WTC11 (cell line): ENCODE results near the gene NDE1. TPM values are rescaled to one million over a fixed set of nuclear protein-coding genes. Genes with fewer than 3 reads are reported as not detected.

Experiments used
- ATAC-seq: fragments of 200-7000 bp; cut with Tn5 transposase; 2 replicates; pipeline ENCODE4 v1.10.0; 2021; ENCODE audit warnings: mild to moderate bottlenecking, moderate library complexity
- CTCF ChIA-PET: fragments of 300-600 bp; sonication (Branson Sonifier 250); formaldehyde crosslinking; loops from one replicate; lab custom pipeline; 2021; ENCODE audit warnings: antibody characterized with exemption; lab: Charles Lee
- POLR2A ChIA-PET: fragments of 350-600 bp; sonication (Branson Sonifier 250); formaldehyde crosslinking; loops from one replicate; lab custom pipeline; 2021; ENCODE audit warnings: antibody characterized with exemption; lab: Charles Lee
- DNase-seq: peaks from one replicate; pipeline ENCODE4 v3.0.0; 2021; ENCODE audit warnings: low spot score
- H3K27ac Mint-ChIP-seq: 2 replicates; pipeline ENCODE4 v1.8.0; 2021; ENCODE audit warnings: mixed read lengths
- H3K27me3 Mint-ChIP-seq: 2 replicates; pipeline ENCODE4 v1.8.0; 2021; ENCODE audit warnings: low read depth, mild to moderate bottlenecking, moderate library complexity, mixed read lengths
- H3K36me3 Mint-ChIP-seq: 2 replicates; pipeline ENCODE4 v1.8.0; 2021; ENCODE audit warnings: mixed read lengths
- H3K4me1 Mint-ChIP-seq: 2 replicates; pipeline ENCODE4 v1.8.0; 2022; ENCODE audit warnings: mixed read lengths
- H3K4me3 Mint-ChIP-seq: 2 replicates; pipeline ENCODE4 v1.8.0; 2021; ENCODE audit warnings: mild to moderate bottlenecking, moderate library complexity, mixed read lengths
- H3K9me3 Mint-ChIP-seq: 2 replicates; pipeline ENCODE4 v1.8.0; 2021; ENCODE audit warnings: mixed read lengths
- CREB1 ChIP-seq: sonication (generic); formaldehyde crosslinking; IDR thresholded peaks from 2 replicates; pipeline ENCODE4 v1.8.0; 2023; ENCODE audit warnings: mild to moderate bottlenecking, missing genetic modification reagents
- ESRRA ChIP-seq: sonication (generic); formaldehyde crosslinking; IDR thresholded peaks from 2 replicates; pipeline ENCODE4 v1.8.1; 2022; ENCODE audit warnings: mild to moderate bottlenecking, missing genetic modification reagents, borderline replicate concordance
- GABPB1 ChIP-seq: sonication (generic); formaldehyde crosslinking; IDR thresholded peaks from 2 replicates; pipeline ENCODE4 v1.8.1; 2023; ENCODE audit warnings: mild to moderate bottlenecking, missing genetic modification reagents
- MYBL2 ChIP-seq: sonication (generic); formaldehyde crosslinking; IDR thresholded peaks from 2 replicates; pipeline ENCODE4 v1.8.1; 2023; ENCODE audit warnings: mild to moderate bottlenecking, moderate library complexity, missing genetic modification reagents
- NFATC4 ChIP-seq: fragments of 250-450 bp; sonication (Bioruptor Pico); IDR thresholded peaks from 2 replicates; pipeline ENCODE4 v1.9.0; 2021; ENCODE audit warnings: mild to moderate bottlenecking
- NR1H2 ChIP-seq: sonication (generic); formaldehyde crosslinking; IDR thresholded peaks from 2 replicates; pipeline ENCODE4 v1.9.0; 2021; ENCODE audit warnings: mild to moderate bottlenecking, moderate library complexity, missing genetic modification reagents
- SMAD4 ChIP-seq: sonication (generic); formaldehyde crosslinking; IDR thresholded peaks from 2 replicates; pipeline ENCODE4 v1.8.0; 2022; ENCODE audit warnings: mild to moderate bottlenecking, missing genetic modification reagents
- ZNF121 ChIP-seq: sonication (generic); formaldehyde crosslinking; IDR thresholded peaks from 2 replicates; pipeline ENCODE4 v1.8.0; 2023; ENCODE audit warnings: missing genetic modification reagents
- ZNF219 ChIP-seq: sonication (generic); formaldehyde crosslinking; IDR thresholded peaks from 2 replicates; pipeline ENCODE4 v1.8.0; 2023; ENCODE audit warnings: missing genetic modification reagents, mild to moderate bottlenecking, borderline replicate concordance
- ZNF416 ChIP-seq: fragments of 250-450 bp; sonication (Bioruptor Pico); IDR thresholded peaks from 2 replicates; pipeline ENCODE4 v1.9.0; 2021; ENCODE audit warnings: mild to moderate bottlenecking, inconsistent platforms
- ZNF423 ChIP-seq: fragments of 250-450 bp; sonication (Bioruptor Pico); IDR thresholded peaks from 2 replicates; pipeline ENCODE4 v2.1.2; 2022; ENCODE audit warnings: mild to moderate bottlenecking, moderate library complexity
- total RNA-seq: library from RNA; stranded (reverse); gene quantifications from 3 replicates; pipeline ENCODE4 v1.2.3, GENCODE V29; 2021
- TF ChIP-seq, protein P1 (sequence below): sonication (generic); formaldehyde crosslinking; IDR thresholded peaks from 2 replicates; pipeline ENCODE4 v1.8.0; 2022; ENCODE audit warnings: mild to moderate bottlenecking, missing genetic modification reagents
- TF ChIP-seq, protein P2 (sequence below): sonication (generic); formaldehyde crosslinking; IDR thresholded peaks from 2 replicates; pipeline ENCODE4 v1.8.1; 2022; ENCODE audit warnings: low read depth, mild to moderate bottlenecking, moderate library complexity, missing genetic modification reagents, borderline replicate concordance
- TF ChIP-seq, protein P3 (sequence below): sonication (generic); formaldehyde crosslinking; IDR thresholded peaks from 2 replicates; pipeline ENCODE4 v1.8.1; 2022; ENCODE audit warnings: mild to moderate bottlenecking, missing genetic modification reagents, moderate library complexity, borderline replicate concordance
- TF ChIP-seq, protein P4 (sequence below): sonication (generic); formaldehyde crosslinking; conservative IDR thresholded peaks from 2 replicates; pipeline ENCODE4 v1.8.1; 2023; ENCODE audit warnings: mild to moderate bottlenecking, low read depth, missing genetic modification reagents, moderate library complexity
- TF ChIP-seq, protein P5 (sequence below): sonication (generic); formaldehyde crosslinking; IDR thresholded peaks from 2 replicates; pipeline ENCODE4 v1.8.0; 2023; ENCODE audit warnings: mild to moderate bottlenecking, missing genetic modification reagents
- TF ChIP-seq, protein P6 (sequence below): sonication (generic); formaldehyde crosslinking; IDR thresholded peaks from 2 replicates; pipeline ENCODE4 v1.8.1; 2023; ENCODE audit warnings: mild to moderate bottlenecking, missing genetic modification reagents, moderate library complexity
- TF ChIP-seq, protein P7 (sequence below): fragments of 250-450 bp; sonication (Bioruptor Pico); IDR thresholded peaks from 2 replicates; pipeline ENCODE4 v1.9.0; 2021; ENCODE audit warnings: mild to moderate bottlenecking
- TF ChIP-seq, protein P8 (sequence below): sonication (generic); formaldehyde crosslinking; IDR thresholded peaks from 2 replicates; pipeline ENCODE4 v1.8.0; 2022; ENCODE audit warnings: missing genetic modification reagents

NDE1 gene
- total RNA-seq, 1 experiment from 2014 or later = 39.4 TPM

DNA sequence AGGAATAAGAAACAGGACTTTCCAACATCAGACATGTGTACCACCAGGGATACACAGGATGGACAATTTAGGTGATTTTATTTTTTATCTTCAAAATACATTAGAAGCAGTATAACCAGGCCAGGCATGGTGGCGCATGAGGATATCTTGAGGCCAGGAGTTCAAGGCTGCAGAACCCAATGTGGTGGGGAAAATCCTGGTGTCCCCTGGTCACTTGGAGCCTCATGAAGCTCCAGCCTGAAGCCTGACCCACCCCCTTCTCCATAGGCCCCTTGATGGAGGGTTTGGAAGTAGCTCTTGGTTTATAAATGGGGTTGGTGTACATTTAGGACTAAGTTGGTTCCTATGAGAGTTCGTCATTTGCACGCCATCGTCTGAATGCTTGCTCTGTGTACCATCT lies 118.2 kb downstream of the NDE1 start:
- Mint-ChIP-seq H3K4me3 (no peak overlapping the region), H3K36me3 (no peaks in the 10 kb centered on the region), H3K4me1 (no peaks in the 10 kb centered on the region), H3K27me3 (no peaks in the 10 kb centered on the region), H3K9me3 (no peaks in the 10 kb centered on the region), H3K27ac (no peak overlapping the region)
- CTCF ChIA-PET = interaction anchor here (0.6 to 1.4 kb wide), 3 partner anchors 55 to 426 kb away, joined by 3 to 6 read pairs (median 3); no protein-coding TSS in a partner anchor
- TF ChIP-seq ZNF416 (CRISPR knock-in tag) = no peak
- no peak for TF ChIP-seq CREB1
- no peak for TF ChIP-seq ZNF423 (CRISPR knock-in tag)
- TF ChIP-seq ZNF219 = no peak
- no peak for TF ChIP-seq GABPB1
- TF ChIP-seq MYBL2 = no peak
- no peak for ATAC-seq
- POLR2A ChIA-PET = no interaction called here
- DNase-seq = no peak

DNA sequence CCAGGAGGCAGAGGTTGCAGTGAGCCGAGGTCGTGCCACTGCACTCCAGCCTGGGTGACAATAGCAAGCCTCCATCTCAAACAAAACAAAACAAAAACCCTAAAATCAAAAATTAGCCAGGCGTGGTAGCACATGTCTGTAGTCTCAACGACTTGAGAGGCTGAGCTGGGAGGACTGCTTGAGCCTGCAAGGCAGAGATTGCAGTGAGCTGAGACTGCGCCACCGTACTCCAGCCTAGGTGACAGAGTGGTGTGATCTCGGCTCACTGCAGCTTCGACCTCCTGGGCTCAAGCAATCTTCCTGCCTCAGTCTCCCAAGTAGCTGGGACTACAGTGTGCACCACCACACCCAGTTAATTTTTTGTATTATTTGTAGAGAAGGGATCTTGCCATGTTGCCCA lies 119.2 kb downstream of the NDE1 start:
- ATAC-seq (no peak), DNase-seq (no peak)
- POLR2A ChIA-PET = no interaction called here
- CTCF ChIA-PET = interaction anchor here (1.0 to 1.4 kb wide), 2 partner anchors 54 to 425 kb away, joined by 3 read pairs; no protein-coding TSS in a partner anchor
- no peak overlapping the region for H3K4me3 Mint-ChIP-seq
- H3K36me3 Mint-ChIP-seq = no peaks in the 10 kb centered on the region
- H3K27ac Mint-ChIP-seq = no peak overlapping the region
- no peaks in the 10 kb centered on the region for H3K4me1 Mint-ChIP-seq
- no peaks in the 10 kb centered on the region for H3K27me3 Mint-ChIP-seq
- no peaks in the 10 kb centered on the region for H3K9me3 Mint-ChIP-seq
- TF ChIP-seq, protein P1, sequence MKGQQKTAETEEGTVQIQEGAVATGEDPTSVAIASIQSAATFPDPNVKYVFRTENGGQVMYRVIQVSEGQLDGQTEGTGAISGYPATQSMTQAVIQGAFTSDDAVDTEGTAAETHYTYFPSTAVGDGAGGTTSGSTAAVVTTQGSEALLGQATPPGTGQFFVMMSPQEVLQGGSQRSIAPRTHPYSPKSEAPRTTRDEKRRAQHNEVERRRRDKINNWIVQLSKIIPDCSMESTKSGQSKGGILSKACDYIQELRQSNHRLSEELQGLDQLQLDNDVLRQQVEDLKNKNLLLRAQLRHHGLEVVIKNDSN (CRISPR knock-in tag) = no peak
- TF ChIP-seq NR1H2 (CRISPR knock-in tag) = no peak
- TF ChIP-seq ESRRA (CRISPR knock-in tag) = no peak
- TF ChIP-seq, protein P2, sequence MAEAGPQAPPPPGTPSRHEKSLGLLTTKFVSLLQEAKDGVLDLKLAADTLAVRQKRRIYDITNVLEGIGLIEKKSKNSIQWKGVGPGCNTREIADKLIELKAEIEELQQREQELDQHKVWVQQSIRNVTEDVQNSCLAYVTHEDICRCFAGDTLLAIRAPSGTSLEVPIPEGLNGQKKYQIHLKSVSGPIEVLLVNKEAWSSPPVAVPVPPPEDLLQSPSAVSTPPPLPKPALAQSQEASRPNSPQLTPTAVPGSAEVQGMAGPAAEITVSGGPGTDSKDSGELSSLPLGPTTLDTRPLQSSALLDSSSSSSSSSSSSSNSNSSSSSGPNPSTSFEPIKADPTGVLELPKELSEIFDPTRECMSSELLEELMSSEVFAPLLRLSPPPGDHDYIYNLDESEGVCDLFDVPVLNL (CRISPR knock-in tag) = no peak
- TF ChIP-seq, protein P3, sequence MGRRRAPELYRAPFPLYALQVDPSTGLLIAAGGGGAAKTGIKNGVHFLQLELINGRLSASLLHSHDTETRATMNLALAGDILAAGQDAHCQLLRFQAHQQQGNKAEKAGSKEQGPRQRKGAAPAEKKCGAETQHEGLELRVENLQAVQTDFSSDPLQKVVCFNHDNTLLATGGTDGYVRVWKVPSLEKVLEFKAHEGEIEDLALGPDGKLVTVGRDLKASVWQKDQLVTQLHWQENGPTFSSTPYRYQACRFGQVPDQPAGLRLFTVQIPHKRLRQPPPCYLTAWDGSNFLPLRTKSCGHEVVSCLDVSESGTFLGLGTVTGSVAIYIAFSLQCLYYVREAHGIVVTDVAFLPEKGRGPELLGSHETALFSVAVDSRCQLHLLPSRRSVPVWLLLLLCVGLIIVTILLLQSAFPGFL (CRISPR knock-in tag) = no peak
- TF ChIP-seq, protein P4, sequence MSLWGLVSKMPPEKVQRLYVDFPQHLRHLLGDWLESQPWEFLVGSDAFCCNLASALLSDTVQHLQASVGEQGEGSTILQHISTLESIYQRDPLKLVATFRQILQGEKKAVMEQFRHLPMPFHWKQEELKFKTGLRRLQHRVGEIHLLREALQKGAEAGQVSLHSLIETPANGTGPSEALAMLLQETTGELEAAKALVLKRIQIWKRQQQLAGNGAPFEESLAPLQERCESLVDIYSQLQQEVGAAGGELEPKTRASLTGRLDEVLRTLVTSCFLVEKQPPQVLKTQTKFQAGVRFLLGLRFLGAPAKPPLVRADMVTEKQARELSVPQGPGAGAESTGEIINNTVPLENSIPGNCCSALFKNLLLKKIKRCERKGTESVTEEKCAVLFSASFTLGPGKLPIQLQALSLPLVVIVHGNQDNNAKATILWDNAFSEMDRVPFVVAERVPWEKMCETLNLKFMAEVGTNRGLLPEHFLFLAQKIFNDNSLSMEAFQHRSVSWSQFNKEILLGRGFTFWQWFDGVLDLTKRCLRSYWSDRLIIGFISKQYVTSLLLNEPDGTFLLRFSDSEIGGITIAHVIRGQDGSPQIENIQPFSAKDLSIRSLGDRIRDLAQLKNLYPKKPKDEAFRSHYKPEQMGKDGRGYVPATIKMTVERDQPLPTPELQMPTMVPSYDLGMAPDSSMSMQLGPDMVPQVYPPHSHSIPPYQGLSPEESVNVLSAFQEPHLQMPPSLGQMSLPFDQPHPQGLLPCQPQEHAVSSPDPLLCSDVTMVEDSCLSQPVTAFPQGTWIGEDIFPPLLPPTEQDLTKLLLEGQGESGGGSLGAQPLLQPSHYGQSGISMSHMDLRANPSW (CRISPR knock-in tag) = no peak
- no peak for TF ChIP-seq ZNF121 (CRISPR knock-in tag)
- TF ChIP-seq, protein P5, sequence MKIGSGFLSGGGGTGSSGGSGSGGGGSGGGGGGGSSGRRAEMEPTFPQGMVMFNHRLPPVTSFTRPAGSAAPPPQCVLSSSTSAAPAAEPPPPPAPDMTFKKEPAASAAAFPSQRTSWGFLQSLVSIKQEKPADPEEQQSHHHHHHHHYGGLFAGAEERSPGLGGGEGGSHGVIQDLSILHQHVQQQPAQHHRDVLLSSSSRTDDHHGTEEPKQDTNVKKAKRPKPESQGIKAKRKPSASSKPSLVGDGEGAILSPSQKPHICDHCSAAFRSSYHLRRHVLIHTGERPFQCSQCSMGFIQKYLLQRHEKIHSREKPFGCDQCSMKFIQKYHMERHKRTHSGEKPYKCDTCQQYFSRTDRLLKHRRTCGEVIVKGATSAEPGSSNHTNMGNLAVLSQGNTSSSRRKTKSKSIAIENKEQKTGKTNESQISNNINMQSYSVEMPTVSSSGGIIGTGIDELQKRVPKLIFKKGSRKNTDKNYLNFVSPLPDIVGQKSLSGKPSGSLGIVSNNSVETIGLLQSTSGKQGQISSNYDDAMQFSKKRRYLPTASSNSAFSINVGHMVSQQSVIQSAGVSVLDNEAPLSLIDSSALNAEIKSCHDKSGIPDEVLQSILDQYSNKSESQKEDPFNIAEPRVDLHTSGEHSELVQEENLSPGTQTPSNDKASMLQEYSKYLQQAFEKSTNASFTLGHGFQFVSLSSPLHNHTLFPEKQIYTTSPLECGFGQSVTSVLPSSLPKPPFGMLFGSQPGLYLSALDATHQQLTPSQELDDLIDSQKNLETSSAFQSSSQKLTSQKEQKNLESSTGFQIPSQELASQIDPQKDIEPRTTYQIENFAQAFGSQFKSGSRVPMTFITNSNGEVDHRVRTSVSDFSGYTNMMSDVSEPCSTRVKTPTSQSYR (CRISPR knock-in tag) = no peak
- TF ChIP-seq, protein P6, sequence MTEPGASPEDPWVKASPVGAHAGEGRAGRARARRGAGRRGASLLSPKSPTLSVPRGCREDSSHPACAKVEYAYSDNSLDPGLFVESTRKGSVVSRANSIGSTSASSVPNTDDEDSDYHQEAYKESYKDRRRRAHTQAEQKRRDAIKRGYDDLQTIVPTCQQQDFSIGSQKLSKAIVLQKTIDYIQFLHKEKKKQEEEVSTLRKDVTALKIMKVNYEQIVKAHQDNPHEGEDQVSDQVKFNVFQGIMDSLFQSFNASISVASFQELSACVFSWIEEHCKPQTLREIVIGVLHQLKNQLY (CRISPR knock-in tag) = no peak
- TF ChIP-seq SMAD4 (CRISPR knock-in tag) = no peak
- TF ChIP-seq, protein P7, sequence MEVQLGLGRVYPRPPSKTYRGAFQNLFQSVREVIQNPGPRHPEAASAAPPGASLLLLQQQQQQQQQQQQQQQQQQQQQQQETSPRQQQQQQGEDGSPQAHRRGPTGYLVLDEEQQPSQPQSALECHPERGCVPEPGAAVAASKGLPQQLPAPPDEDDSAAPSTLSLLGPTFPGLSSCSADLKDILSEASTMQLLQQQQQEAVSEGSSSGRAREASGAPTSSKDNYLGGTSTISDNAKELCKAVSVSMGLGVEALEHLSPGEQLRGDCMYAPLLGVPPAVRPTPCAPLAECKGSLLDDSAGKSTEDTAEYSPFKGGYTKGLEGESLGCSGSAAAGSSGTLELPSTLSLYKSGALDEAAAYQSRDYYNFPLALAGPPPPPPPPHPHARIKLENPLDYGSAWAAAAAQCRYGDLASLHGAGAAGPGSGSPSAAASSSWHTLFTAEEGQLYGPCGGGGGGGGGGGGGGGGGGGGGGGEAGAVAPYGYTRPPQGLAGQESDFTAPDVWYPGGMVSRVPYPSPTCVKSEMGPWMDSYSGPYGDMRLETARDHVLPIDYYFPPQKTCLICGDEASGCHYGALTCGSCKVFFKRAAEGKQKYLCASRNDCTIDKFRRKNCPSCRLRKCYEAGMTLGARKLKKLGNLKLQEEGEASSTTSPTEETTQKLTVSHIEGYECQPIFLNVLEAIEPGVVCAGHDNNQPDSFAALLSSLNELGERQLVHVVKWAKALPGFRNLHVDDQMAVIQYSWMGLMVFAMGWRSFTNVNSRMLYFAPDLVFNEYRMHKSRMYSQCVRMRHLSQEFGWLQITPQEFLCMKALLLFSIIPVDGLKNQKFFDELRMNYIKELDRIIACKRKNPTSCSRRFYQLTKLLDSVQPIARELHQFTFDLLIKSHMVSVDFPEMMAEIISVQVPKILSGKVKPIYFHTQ (CRISPR knock-in tag) = no peak
- TF ChIP-seq, protein P8, sequence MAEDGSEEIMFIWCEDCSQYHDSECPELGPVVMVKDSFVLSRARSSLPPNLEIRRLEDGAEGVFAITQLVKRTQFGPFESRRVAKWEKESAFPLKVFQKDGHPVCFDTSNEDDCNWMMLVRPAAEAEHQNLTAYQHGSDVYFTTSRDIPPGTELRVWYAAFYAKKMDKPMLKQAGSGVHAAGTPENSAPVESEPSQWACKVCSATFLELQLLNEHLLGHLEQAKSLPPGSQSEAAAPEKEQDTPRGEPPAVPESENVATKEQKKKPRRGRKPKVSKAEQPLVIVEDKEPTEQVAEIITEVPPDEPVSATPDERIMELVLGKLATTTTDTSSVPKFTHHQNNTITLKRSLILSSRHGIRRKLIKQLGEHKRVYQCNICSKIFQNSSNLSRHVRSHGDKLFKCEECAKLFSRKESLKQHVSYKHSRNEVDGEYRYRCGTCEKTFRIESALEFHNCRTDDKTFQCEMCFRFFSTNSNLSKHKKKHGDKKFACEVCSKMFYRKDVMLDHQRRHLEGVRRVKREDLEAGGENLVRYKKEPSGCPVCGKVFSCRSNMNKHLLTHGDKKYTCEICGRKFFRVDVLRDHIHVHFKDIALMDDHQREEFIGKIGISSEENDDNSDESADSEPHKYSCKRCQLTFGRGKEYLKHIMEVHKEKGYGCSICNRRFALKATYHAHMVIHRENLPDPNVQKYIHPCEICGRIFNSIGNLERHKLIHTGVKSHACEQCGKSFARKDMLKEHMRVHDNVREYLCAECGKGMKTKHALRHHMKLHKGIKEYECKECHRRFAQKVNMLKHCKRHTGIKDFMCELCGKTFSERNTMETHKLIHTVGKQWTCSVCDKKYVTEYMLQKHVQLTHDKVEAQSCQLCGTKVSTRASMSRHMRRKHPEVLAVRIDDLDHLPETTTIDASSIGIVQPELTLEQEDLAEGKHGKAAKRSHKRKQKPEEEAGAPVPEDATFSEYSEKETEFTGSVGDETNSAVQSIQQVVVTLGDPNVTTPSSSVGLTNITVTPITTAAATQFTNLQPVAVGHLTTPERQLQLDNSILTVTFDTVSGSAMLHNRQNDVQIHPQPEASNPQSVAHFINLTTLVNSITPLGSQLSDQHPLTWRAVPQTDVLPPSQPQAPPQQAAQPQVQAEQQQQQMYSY (CRISPR knock-in tag) = no peak
- TF ChIP-seq NFATC4 (CRISPR knock-in tag) = no peak
